Measurements from ENCODE around the gene MARCHF4.

GRCh38 chr2:216385478-216385877, 13.2 kb upstream of the MARCHF4 start:
- TF ChIP-seq CTCF (IDR thresholded peaks at IDR 0.05) (no peak), POLR2A (IDR thresholded peaks at IDR 0.05) (no peak)
